Adrenal gland (tissue), 12 donors: ENCODE results near the gene MEGF11. TPM values are rescaled to one million over a fixed set of nuclear protein-coding genes. Genes with fewer than 3 reads are reported as not detected.

ENCODE experiments used
- DNase-seq, 7 donors: peaks; one replicate each; pipeline ENCODE4 v3.0.0-alpha.2; 2019 to 2020
- H3K27ac ChIP-seq, 5 donors: fragments of 200-600 bp; sonication (generic) in 4 of 5; 1 replicate in 3 of 5; 2 replicates in 2 of 5; pipeline versions ENCODE4 v1.5.1 to v1.8.0; 2016 to 2020; ENCODE audit warnings: mild to moderate bottlenecking in 1 of 5
- H3K27me3 ChIP-seq: fragments of 200-600 bp; 2 replicates; pipeline ENCODE4 v1.8.0; 2021
- H3K36me3 ChIP-seq, 2 donors: fragments of 200-600 bp; replicated peaks in 1 of 2; 1 replicate in 1 of 2; 2 replicates in 1 of 2; pipeline versions ENCODE4 v1.5.1 to v1.8.0; 2018 to 2022
- H3K4me1 ChIP-seq, 2 donors: fragments of 200-600 bp; replicated peaks in 1 of 2; 1 replicate in 1 of 2; 2 replicates in 1 of 2; pipeline versions ENCODE4 v1.5.1 to v1.8.0; 2018 to 2021
- H3K4me3 ChIP-seq, 4 donors: fragments of 200-600 bp; sonication (generic) in 3 of 4; one replicate each; pipeline ENCODE4 v1.5.1; 2016 to 2018
- H3K9me3 ChIP-seq, 3 donors: fragments of 200-600 bp; sonication (generic) in 1 of 3; replicated peaks in 1 of 3; 1 replicate in 2 of 3; 2 replicates in 1 of 3; pipeline versions ENCODE4 v1.5.1 to v1.8.0; 2016 to 2021
- CTCF ChIP-seq, 6 experiments: fragments of 450-650 bp in 4 of 6; fragments of 200-600 bp in 2 of 6; sonication (generic) in 1 of 6; IDR thresholded peaks; 1 replicate in 5 of 6; 2 replicates in 1 of 6; pipeline versions ENCODE4 v1.5.1 to v1.8.0; 2016 to 2021; ENCODE audit warnings: antibody characterized with exemption in 6 of 6, mild to moderate bottlenecking in 2 of 6, moderate library complexity in 1 of 6
- POLR2A ChIP-seq, 2 donors: fragments of 450-650 bp; IDR thresholded peaks; one replicate each; pipeline ENCODE4 v1.6.1; 2017; ENCODE audit warnings: antibody characterized with exemption in 2 of 2, mild to moderate bottlenecking in 2 of 2, moderate library complexity in 1 of 2
- WGBS, 4 donors: extraction: QIAGEN DNeasy Blood & Tissue Kit in 2 of 4; methylation state at CpG; one replicate each; pipeline versions ENCODE4 v1.1.5 to v1.1.7; 2013 to 2017; 5-methylcytosine and 5-hydroxymethylcytosine counted together
- intact Hi-C, 2 donors: fragments of 100-400 bp; cut with DNase I; formaldehyde crosslinking; loops; one replicate each; pipeline versions ENCODE4 v1.14.1 to v1.15.0; 2022 to 2023
- polyA plus RNA-seq, 3 donors: library from polyadenylated mRNA; stranded (reverse); fragments of 200-250 nt in 2 of 3; fragments of 350-450 nt in 1 of 3; fragmentation: Illumina TruSeq in 1 of 3; extraction: RNeasy Lipid Tissue Mini Kit (QIAGEN cat#74804) in 1 of 3; gene quantifications; one replicate each; pipeline ENCODE4 v1.2.3, GENCODE V29; 2013 to 2014
- total RNA-seq, 9 donors: library from RNA; depleted of rRNA in 4 of 9; stranded (reverse); fragments of >200 nt in 4 of 9; fragments of 120-200 nt in 1 of 9; fragmentation: NEBNext Ultra II Directional in 1 of 9; extraction: Animal tissue kit (Norgen Biotek cat#: 25700) in 1 of 9; gene quantifications; one replicate each; pipeline versions ENCODE4 v1.1.0 to v1.2.4, GENCODE V29; 2013 to 2023
- donor health status: healthy with polysubstance abuse.
- donor health status: Bipolar disorder and iron deficiency.
- donor health status: DM: yes; HTN: yes; CAD: no.
- donor health status: DM: no; HTN: no; CAD: no.
- donor health status: DM: no; HTN: no; CAD: no.
- donor health status: DM: yes; HTN: yes; CAD: no.

MEGF11 gene
- total and polyA plus RNA-seq, 12 donors: 0.04 to 0.98 (median 0.14) TPM; not detected in 5

DNA sequence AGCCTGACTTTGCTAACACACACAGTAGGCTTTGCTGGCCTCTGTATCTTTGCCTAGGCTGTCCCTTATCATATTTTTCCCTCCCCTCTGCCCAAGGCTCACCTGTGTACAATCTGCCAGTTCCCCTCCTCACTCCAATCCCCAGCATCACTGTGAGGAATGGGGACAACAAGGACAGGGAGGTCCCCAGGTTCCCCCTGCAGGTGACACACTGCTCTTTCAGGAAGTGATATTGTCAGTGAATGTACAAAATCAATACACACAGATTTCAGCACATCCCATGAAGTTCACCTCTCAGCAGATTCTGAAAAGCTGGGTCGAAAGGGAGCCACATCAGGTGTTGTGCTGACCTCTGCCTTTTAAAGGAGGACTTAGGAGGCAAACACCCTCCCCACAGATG is 206.8 kb downstream of the MEGF11 start:
- H3K4me3 ChIP-seq: no peak overlapping the region
- TF ChIP-seq POLR2A (IDR thresholded peaks at IDR 0.05) (no peak), CTCF (IDR thresholded peaks at IDR 0.05) (no peak)
- no peaks in the 10 kb centered on the region for H3K36me3 ChIP-seq
- no peaks in the 10 kb centered on the region for H3K27me3 ChIP-seq
- intact Hi-C loops: no loop called here
- 30 to 78% (median 68%) methylated on average over 1 of the region's 1 CpG for WGBS, 4 donors
- no peaks in the 10 kb centered on the region for H3K4me1 ChIP-seq
- no peak overlapping the region for H3K27ac ChIP-seq
- H3K9me3 ChIP-seq: no peaks in the 10 kb centered on the region
- no peak for DNase-seq

- Histone ChIP-seq H3K36me3 (no peaks in the 10 kb centered on the region), H3K4me1 (no peaks in the 10 kb centered on the region), H3K9me3 (no peaks in the 10 kb centered on the region), H3K27me3 (peaks cover 2% of the 10 kb centered on the region), H3K27ac (no peak overlapping the region), H3K4me3 (no peak overlapping the region)
- intact Hi-C loops: no loop called here
- TF ChIP-seq CTCF (IDR thresholded peaks at IDR 0.05): no peak
- TF ChIP-seq POLR2A (IDR thresholded peaks at IDR 0.05): no peak
- WGBS, 4 donors: 66 to 76% (median 75%) methylated on average over 6 to 8 of the region's 8 CpGs
- DNase-seq: no peak
Observed at GRCh38 chr15:66046326-66046725, 207.2 kb downstream of the MEGF11 start.

DNA sequence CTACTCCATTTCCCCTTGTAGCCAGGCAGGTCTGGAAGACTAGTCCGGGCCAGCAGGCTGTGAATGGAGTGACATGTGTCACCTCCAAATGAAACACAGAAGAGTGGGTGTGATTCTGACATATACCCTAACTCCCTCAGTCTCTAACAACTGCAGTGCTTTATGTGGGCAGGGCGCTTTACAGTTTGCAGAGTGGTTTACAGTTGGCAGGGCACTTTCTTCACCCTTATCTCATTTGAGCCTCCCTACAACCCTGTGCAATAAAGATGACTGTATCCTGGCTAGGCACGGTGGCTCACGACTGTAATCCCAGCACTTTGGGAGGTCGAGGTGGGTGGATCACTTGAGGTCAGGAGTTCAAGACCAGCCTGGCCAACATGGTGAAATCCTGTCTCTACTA is 208.0 kb downstream of the MEGF11 start:
- TF ChIP-seq CTCF (IDR thresholded peaks at IDR 0.05): no peak
- no peak for DNase-seq
- Histone ChIP-seq H3K4me3 (no peak overlapping the region), H3K4me1 (no peaks in the 10 kb centered on the region), H3K27ac (no peak overlapping the region), H3K9me3 (no peaks in the 10 kb centered on the region), H3K36me3 (no peaks in the 10 kb centered on the region), H3K27me3 (peaks cover 5% of the 10 kb centered on the region)
- 65 to 98% (median 71%) methylated on average over 5 of the region's 5 CpGs for WGBS, 4 donors
- intact Hi-C loops: no loop called here

GRCh38 chr15:66044837-66045236 is 208.7 kb downstream of the MEGF11 start:
- intact Hi-C loops: no loop called here
- H3K4me1 ChIP-seq: no peaks in the 10 kb centered on the region
- no peak overlapping the region for H3K4me3 ChIP-seq
- no peak for DNase-seq
- no peak overlapping the region for H3K27ac ChIP-seq
- peaks cover 5% of the 10 kb centered on the region for H3K27me3 ChIP-seq
- 62 to 85% (median 77%) methylated on average over 3 of the region's 3 CpGs for WGBS, 4 donors
- TF ChIP-seq POLR2A (IDR thresholded peaks at IDR 0.05) (no peak), CTCF (IDR thresholded peaks at IDR 0.05) (no peak)
- H3K36me3 ChIP-seq: no peaks in the 10 kb centered on the region
- no peaks in the 10 kb centered on the region for H3K9me3 ChIP-seq
